ENCODE measurements around the gene RAD1. TPM values are rescaled to one million over a fixed set of nuclear protein-coding genes. Genes with fewer than 3 reads are reported as not detected.
"Not testable (repeated sequence)": the region's sequence is repeated elsewhere in the genome, so short reads cannot be mapped to it uniquely, and the experiment has no call there.

Gene RAD1
- total RNA-seq, 1 donor from 2014 or later: 36.1 TPM

GRCh38 chr5:34924462-34924765 lies 9.1 kb upstream of the RAD1 start:
- peaks cover 8% of the 10 kb centered on the region for H3K36me3 Mint-ChIP-seq (ENCODE audit: low read depth)
- H3K9me3 Mint-ChIP-seq: no peaks in the 10 kb centered on the region
- no peak overlapping the region for H3K27ac Mint-ChIP-seq (ENCODE audit: unreplicated experiment)
- peaks cover 3% of the 10 kb centered on the region for H3K27me3 Mint-ChIP-seq (ENCODE audit: low read depth)
- peaks cover 7% of the 10 kb centered on the region for H3K4me1 Mint-ChIP-seq
- no peak overlapping the region for H3K4me3 Mint-ChIP-seq
- DNase-seq (ENCODE audit: low read depth, low spot score): no peak
- TF ChIP-seq, protein P1, sequence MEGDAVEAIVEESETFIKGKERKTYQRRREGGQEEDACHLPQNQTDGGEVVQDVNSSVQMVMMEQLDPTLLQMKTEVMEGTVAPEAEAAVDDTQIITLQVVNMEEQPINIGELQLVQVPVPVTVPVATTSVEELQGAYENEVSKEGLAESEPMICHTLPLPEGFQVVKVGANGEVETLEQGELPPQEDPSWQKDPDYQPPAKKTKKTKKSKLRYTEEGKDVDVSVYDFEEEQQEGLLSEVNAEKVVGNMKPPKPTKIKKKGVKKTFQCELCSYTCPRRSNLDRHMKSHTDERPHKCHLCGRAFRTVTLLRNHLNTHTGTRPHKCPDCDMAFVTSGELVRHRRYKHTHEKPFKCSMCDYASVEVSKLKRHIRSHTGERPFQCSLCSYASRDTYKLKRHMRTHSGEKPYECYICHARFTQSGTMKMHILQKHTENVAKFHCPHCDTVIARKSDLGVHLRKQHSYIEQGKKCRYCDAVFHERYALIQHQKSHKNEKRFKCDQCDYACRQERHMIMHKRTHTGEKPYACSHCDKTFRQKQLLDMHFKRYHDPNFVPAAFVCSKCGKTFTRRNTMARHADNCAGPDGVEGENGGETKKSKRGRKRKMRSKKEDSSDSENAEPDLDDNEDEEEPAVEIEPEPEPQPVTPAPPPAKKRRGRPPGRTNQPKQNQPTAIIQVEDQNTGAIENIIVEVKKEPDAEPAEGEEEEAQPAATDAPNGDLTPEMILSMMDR (conservative IDR thresholded peaks at IDR 0.05): no peak

GRCh38 chr5:34923694-34924461 lies 8.6 kb upstream of the RAD1 start:
- Mint-ChIP-seq H3K9me3 (no peaks in the 10 kb centered on the region), H3K27ac (ENCODE audit: unreplicated experiment) (no peak overlapping the region), H3K4me1 (peaks cover 3% of the 10 kb centered on the region), H3K36me3 (ENCODE audit: low read depth) (peaks cover 8% of the 10 kb centered on the region), H3K4me3 (no peak overlapping the region), H3K27me3 (ENCODE audit: low read depth) (no peaks in the 10 kb centered on the region)
- no peak for DNase-seq (ENCODE audit: low read depth, low spot score)
- TF ChIP-seq, protein P1 (conservative IDR thresholded peaks at IDR 0.05): no peak

DNA sequence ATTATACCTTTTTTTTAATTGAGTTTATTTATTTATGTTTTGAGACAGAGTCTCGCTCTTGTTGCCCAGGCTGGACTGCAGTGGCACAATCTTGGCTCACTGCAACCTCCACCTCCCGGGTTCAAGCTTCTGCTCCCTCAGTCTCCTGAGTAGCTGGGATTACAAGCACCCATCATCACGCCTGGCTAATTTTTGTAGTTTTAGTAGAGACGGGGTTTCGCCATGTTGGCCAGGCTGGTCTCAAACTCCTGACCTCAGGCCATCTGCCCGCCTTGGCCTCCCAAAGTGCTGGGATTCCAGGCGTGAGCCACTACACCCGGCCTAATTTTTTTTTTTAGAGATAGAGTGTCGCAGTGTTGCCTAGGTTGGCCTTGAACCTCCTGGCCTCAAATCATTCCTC lies 8.0 kb upstream of the RAD1 start:
- not testable (repeated sequence) for DNase-seq (ENCODE audit: low read depth, low spot score); H3K27ac Mint-ChIP-seq (ENCODE audit: unreplicated experiment); H3K4me1 Mint-ChIP-seq; H3K27me3 Mint-ChIP-seq (ENCODE audit: low read depth); H3K9me3 Mint-ChIP-seq; H3K4me3 Mint-ChIP-seq; H3K36me3 Mint-ChIP-seq (ENCODE audit: low read depth)

DNA sequence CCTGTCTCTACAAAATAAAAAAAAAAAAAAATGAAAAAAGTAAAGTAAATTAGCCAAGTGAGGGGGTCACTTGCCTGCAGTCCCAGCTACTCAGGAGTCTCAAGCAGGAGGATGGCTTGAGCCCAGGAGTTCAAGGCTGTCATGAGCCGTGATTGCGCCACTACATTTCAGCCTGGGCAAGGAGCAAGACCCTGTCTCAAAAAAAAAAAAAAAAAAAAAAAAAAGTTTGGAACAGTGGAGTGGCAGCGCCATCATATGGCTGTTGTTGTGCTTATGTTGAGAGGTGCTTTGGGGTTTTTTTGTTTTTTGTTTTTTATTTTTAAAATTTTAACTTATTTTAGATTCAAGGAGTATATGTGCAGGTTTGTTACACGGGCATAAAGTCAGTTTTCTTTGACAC lies 3.8 kb upstream of the RAD1 start:
- no peaks in the 10 kb centered on the region for H3K9me3 Mint-ChIP-seq
- DNase-seq (ENCODE audit: low read depth, low spot score): no peak
- no peaks in the 10 kb centered on the region for H3K27me3 Mint-ChIP-seq (ENCODE audit: low read depth)
- H3K4me1 Mint-ChIP-seq: peaks cover 23% of the 10 kb centered on the region
- no peak overlapping the region for H3K4me3 Mint-ChIP-seq
- TF ChIP-seq, protein P1 (conservative IDR thresholded peaks at IDR 0.05): peak; percentile 39
- H3K27ac Mint-ChIP-seq (ENCODE audit: unreplicated experiment): no peak overlapping the region
- H3K36me3 Mint-ChIP-seq (ENCODE audit: low read depth): peaks cover 9% of the 10 kb centered on the region

DNA sequence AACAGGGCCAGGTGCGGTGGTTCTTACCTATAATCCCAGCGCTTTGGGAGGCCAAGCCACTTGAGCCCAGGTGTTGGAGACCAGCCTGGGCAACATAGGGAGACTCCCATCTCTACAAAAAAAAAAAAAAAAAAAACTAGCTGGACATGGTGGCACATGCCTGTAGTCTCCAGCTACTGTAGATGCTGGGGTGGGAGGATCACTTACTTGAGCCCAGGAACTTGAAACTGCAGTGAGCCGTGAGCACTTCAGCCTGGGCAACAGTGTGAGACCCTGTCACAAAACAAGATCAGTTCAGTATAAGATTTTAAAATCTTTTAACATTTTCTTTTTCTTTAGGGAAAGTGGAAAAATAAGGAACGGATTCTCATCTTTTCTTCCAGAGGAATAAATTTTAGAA lies 2.7 kb upstream of the RAD1 start:
- Mint-ChIP-seq H3K27ac (ENCODE audit: unreplicated experiment) (no peak overlapping the region), H3K4me1 (peaks cover 29% of the 10 kb centered on the region), H3K27me3 (ENCODE audit: low read depth) (no peaks in the 10 kb centered on the region), H3K9me3 (no peaks in the 10 kb centered on the region), H3K36me3 (ENCODE audit: low read depth) (peaks cover 6% of the 10 kb centered on the region), H3K4me3 (no peak overlapping the region)
- no peak for DNase-seq (ENCODE audit: low read depth, low spot score)
- TF ChIP-seq, protein P1 (conservative IDR thresholded peaks at IDR 0.05): no peak

- Mint-ChIP-seq H3K36me3 (ENCODE audit: low read depth) (peaks cover 6% of the 10 kb centered on the region), H3K27ac (ENCODE audit: unreplicated experiment) (peak overlapping the region; percentile 72), H3K9me3 (no peaks in the 10 kb centered on the region), H3K27me3 (ENCODE audit: low read depth) (no peaks in the 10 kb centered on the region), H3K4me1 (peaks cover 29% of the 10 kb centered on the region), H3K4me3 (no peak overlapping the region)
- TF ChIP-seq, protein P1 (conservative IDR thresholded peaks at IDR 0.05): no peak
- DNase-seq (ENCODE audit: low read depth, low spot score): no peak
Observed at GRCh38 chr5:34916518-34916917, 1.2 kb upstream of the RAD1 start.
